Upper lobe of left lung (tissue), 4 donors: ENCODE measurements around the gene PLCB1.

Experiments used
- EP300 ChIP-seq, 4 donors: sonication (generic); formaldehyde crosslinking; IDR thresholded peaks; one replicate each; pipeline ENCODE4 v1.5.1; 2017; ENCODE audit warnings: antibody characterized with exemption in 4 of 4, control low read depth in 2 of 4
- POLR2AphosphoS5 ChIP-seq, 2 donors: sonication (generic); formaldehyde crosslinking; IDR thresholded peaks; one replicate each; pipeline ENCODE4 v1.5.1; 2017; ENCODE audit warnings: antibody characterized with exemption in 2 of 2
- TF ChIP-seq, protein P1 (sequence below), 6 experiments: fragments of 450-650 bp in 4 of 6; fragments of 200-600 bp in 2 of 6; sonication (generic) in 2 of 6; IDR thresholded peaks; one replicate each; pipeline ENCODE4 v1.5.1; 2016 to 2019; ENCODE audit warnings: antibody characterized with exemption in 6 of 6

DNA sequence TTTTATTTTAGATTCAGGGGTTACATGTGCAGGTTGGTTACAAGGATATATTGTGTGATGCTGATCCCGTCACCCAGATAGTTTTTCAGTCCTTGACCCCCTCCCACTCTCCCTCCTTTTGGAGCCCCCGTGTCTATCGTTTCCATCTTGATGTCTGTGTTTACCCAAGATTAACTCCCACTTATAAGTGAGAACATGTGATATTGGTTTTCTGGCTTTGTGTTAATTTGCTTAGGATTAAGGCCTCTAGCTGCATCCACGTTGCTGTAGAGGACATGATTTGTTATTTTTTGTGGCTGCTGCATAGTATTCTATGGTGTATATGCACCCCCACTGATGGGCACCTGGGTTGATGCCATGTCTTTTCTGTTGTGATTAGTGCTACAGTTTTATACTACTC lies 178.6 kb downstream of the PLCB1 start:
- TF ChIP-seq EP300 (IDR thresholded peaks at IDR 0.05) (no peak), POLR2AphosphoS5 (IDR thresholded peaks at IDR 0.05) (no peak)
- TF ChIP-seq, protein P1, sequence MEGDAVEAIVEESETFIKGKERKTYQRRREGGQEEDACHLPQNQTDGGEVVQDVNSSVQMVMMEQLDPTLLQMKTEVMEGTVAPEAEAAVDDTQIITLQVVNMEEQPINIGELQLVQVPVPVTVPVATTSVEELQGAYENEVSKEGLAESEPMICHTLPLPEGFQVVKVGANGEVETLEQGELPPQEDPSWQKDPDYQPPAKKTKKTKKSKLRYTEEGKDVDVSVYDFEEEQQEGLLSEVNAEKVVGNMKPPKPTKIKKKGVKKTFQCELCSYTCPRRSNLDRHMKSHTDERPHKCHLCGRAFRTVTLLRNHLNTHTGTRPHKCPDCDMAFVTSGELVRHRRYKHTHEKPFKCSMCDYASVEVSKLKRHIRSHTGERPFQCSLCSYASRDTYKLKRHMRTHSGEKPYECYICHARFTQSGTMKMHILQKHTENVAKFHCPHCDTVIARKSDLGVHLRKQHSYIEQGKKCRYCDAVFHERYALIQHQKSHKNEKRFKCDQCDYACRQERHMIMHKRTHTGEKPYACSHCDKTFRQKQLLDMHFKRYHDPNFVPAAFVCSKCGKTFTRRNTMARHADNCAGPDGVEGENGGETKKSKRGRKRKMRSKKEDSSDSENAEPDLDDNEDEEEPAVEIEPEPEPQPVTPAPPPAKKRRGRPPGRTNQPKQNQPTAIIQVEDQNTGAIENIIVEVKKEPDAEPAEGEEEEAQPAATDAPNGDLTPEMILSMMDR (IDR thresholded peaks at IDR 0.05) = no peak
